HG02943 (cell line): Measurements from ENCODE around the gene IFNA16.
A peak's percentile ranks its signal among the peaks of the same experiment; 100 is the strongest.
"Not testable (repeated sequence)": the region's sequence is repeated elsewhere in the genome, so short reads cannot be mapped to it uniquely, and the experiment has no call there.

Experiments used
- ATAC-seq: cut with Tn5 transposase; IDR thresholded peaks from one replicate; pipeline ENCODE4 v1.9.1; 2021; ENCODE audit warnings: mild to moderate bottlenecking, low read depth, moderate library complexity; ENCODE audit not compliant: unreplicated experiment

Gene IFNA16

GRCh38 chr9:21217211-21217610, at the start of gene IFNA16:
TSS of gene IFNA16 (minus strand) at chr9:21217311. CDS start at chr9:21217305, 6 bp downstream.
- ATAC-seq, result not testable (repeated sequence)

DNA sequence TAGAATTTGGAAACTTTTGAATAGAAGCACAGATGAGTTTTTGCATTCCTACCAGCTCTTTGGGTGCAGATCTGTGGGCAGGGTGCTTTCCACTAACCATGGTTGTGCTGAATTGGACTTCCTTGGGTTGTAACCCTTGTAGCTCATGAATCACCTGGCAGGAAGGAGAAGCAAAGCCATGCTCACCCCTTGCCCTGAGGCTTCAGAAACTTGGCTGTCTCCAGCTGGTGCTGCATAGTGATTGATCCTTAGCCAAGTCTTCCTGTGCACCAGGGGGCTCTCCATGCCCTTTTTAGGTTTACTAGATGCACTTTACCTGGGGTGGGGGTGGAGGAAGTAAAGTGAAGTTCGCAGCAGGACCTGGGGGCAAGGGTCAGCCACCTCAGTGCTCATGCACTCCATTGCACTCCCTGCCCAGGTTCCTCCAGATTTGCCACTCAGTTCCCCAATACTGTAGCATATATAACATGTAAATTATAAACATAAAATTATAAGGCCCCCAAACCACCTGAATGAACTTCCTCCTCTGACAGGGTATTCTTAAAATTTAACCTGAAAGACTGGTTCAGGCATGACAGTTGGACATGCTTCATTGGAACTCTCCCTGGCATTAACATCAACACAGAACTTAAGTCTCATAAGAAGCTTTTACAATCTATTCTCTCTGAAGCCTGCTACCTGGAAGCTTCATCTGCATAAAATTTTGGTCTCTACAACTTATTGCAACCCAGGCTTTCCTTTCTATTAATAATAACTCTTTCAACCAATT, 48.5 kb upstream of the IFNA16 start:
- peak; percentile 57 for ATAC-seq

GRCh38 chr9:21255538-21256212, 38.6 kb upstream of the IFNA16 start:
- ATAC-seq, result peak; percentile 51

DNA sequence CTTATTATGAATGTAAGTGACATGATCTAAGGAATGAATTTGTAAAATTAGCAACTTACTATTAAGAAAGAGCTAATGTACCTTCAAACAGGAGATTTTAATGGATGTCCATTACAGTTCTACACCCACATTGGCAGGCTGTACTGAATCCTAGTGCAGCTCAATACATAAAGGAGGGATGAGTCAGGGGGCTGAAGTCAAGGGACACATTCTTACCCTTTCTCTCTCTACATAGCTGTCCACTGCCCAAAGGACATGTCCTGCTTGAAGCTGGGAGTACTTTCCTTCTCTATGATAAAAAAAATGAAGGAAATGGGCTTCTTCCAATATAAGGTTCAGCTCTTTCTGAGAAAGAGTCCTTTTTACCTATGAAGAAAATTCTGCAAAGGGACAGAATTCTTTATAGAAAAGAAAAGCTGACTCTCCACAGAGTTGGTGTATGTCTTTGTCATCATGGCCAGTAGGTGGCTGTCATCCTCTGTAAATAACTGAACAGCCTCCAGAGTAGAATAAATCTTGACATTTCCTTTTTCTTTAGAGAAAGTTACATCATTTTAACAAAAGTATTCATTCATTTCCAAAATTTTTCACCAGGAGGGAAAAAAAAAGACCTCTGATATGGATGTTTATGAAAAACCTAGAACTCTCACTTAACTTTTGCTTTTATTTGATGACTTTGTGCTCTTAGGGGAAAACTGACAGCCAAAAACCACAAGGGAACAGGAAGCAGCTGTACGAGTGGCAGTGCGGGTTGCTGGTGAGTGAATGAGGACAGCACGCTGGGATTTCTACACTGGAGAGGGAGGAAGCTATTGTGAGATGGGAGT, 35.8 kb upstream of the IFNA16 start:
- ATAC-seq, result peak; percentile 63

DNA sequence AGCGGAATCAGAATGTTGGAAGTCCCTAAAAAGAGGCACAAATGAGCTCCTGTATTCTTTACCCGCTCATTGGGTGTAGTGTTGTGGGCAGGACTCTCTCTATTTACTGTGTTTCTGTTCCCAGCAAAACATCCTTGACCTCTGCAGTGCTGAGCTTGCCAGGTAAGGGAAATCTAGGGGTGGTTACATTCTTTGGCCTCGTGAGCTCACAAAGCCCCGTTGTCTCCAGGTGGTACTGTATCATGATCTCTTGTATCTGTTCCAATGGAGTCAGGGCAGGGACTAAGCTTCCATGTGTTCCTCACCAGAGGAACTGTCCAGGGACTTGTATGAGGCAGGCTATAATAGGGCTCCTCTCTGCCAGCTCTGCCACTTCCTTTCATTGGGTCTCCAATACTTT, 34.5 kb upstream of the IFNA16 start:
- no peak for ATAC-seq

GRCh38 chr9:21251190-21251589, 34.1 kb upstream of the IFNA16 start:
- no peak for ATAC-seq

DNA sequence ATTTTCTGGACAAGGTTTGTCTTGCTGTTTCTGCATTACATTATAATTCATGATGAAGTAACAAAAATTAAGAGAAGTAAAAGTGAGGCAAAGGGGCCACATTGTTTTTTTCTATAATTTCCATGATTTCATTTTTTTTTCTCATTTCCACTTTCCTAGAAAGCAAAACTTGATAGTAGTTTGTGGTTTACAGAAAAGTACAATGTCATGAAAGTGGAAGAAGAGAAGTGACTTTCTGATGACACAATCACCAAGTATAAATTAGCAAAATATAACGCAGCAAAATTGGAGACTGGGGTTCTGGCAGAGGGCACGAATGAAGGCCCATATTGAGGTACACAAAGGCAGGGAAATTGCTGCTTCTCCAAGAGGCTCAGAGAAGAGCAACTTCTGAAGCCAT, 27.7 kb upstream of the IFNA16 start:
- ATAC-seq, result no peak

DNA sequence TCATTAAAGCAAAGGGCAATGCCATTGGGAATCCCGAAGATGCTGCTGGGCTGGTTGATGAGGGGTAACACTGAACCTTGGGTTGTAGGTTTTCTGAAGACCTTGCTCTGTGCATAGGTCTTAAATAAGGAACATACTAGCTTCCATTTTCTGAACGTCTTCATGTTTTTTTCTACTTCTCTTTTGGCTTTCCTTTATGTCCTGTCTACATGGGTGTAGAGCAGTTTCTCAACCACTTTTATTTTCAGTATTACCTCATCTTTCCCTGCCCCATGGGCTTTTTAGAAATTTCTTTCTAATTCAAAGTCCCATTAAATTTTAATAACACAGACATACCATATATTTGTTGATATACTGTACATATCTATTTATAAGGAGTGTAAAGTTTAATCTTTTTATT, 22.8 kb upstream of the IFNA16 start, which contains the start of gene IFNA14:
Gene IFNA14 (minus strand): TSS at position 95 of the 400 bp plus-strand sequence. CDS start 70 bp downstream, at position 25.
- no peak for ATAC-seq

DNA sequence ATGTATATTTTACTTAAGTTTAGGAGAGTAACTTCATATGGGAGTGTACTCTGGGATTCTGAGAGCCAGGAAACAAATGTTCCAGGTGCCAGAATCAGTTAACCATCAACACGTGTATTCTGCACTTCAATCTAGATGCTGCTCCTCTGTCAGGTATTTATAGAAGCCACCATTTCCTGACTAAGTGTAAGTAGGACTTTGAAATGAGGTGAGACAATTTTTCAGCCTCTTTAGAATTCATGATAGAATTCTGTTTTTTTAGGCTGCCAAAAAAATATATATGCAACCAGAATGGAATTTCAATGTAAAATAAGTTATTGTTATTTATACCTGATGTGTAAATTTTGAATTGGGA, 19.2 kb upstream of the IFNA16 start:
- ATAC-seq, result peak; percentile 19

GRCh38 chr9:21235468-21236359, 18.6 kb upstream of the IFNA16 start:
- peak; percentile 73 for ATAC-seq

DNA sequence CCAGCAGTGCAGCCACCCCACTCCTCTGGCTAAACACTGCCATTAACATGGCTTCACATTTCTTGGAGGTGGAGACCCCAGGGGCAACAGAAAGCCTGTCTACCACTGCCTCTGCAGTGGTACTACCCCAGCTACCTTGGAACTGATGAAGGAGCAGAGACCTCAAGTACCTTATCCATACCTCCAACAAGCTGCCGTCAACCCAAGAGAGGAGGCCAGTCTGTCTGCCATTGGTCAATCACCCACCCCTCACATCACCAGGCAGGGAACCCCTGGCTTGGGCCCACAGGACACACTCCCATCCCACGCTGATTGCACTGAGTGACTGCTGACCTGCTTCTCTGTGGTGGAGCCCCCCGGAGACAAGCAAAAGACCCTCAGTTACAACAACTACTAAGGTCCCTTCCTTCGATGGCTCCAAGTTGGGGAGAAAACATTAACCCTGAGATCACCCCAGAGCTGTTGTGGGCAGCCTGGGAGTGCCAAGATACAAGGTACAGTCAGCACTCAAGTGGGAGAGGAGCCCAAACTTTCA, 17.1 kb upstream of the IFNA16 start:
- ATAC-seq, result no peak

- no peak for ATAC-seq
These were observed 16.1 kb upstream of the IFNA16 start for GRCh38 chr9:21233258-21233657.

DNA sequence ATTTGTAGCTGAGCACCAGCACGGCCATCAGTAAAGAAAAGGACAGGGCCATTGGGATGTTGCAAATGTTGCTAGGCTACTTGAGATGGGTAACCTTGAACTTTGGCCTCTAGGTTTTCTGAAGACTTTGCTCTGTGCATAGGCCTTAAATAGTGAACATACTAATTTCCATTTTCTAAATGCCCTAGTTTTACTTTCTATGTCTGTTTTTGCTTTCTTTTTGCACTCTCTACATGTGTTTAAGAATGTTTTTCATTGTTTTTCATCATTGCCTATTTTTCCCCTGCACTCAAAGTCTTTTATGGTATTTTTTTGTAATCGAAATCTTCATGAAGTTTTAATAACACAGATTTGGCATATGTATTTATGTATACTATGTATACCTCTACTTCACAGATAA, 11.0 kb upstream of the IFNA16 start, which contains the start of gene IFNA17:
Gene IFNA17 (minus strand): TSS at position 101 of the 400 bp plus-strand sequence. CDS start 49 bp downstream, at position 52.
- ATAC-seq, result no peak

DNA sequence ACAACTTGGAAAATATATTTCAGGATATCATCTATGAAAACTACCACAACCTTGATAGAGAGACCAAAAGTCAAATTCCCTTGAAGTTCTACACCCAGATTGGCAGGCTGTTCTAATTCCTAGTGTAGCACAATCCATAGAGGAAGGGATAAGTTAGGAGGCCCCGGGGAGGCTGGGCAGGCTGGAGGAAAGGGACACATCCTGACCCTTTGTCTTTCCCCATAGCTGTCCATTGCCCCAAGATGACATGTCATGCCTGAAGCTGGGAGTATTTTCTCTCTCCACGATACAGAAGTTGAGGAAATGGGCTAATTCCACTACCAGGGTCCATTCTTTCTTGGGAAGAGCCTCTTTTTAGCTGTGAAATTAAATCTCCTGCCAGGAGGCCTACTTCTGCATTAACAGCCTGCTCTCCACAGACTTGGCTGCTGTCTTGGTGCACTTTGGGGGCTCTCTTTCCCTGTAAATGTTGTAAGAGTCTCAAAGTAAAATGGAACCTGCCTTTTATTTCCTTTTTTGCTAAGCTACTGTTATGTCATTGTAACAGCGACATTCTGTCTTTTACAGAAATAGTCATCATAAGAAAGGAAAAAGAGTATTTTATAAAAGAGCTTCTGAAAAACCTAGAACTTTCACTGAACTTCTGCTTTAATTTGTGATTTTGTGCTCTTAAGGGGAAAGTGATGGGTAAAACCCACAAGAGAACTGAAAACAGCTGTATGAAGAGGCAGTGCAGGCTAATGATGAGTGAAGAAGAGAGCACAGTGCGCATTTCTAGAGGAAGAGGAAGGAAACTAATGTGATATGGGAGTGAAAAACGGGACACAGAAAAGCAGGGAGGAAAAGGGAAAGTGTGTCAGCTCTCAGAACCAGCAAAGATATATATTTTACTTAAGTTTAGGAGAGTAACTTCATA, 3.4 kb downstream of the IFNA16 start:
- ATAC-seq, result peak; percentile 75

- ATAC-seq, result not testable (repeated sequence)
These were observed 5.0 kb downstream of the IFNA16 start for GRCh38 chr9:21212160-21212559.

DNA sequence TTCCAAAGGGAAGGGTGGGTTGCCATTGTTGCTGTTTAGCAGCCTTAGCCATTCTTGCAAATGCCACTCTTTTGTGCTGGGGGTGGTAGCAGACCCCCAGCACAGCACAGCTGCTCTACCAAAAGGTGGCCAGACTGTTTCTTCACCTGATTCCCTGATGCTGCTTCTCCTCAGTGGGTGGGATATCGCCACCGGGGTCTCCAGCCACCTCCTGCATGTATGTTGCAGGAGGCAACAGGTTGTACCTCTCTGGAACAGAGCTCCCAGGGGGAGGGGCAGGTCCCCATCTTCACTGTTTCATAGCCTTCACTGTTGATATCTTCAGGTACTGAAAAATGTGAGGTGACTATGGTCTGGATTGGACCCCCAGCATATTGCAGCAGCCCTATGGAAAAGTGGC, 6.3 kb downstream of the IFNA16 start:
- not testable (repeated sequence) for ATAC-seq

DNA sequence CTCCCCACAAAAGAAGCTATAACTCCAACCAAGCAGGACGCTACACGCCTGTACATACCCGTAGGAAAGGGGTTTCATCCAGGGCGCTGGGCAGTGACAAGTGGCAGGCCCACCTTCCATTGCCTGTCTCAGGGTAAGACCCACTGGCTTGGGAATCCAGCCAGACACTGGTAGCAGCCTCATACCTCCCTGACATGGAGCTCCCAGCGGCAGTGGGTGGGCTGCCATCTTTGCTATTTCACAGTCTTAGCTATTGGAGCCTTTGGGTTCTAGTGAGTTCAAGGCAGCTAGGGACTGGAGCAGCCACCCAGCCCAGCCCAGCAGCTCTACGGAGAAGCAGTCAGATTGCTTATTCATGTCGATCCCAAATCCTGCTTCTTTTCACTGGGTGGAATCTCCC, 6.8 kb downstream of the IFNA16 start:
- no peak for ATAC-seq

GRCh38 chr9:21207043-21207442, 10.1 kb downstream of the IFNA16 start, which contains the start of gene IFNA10:
TSS of gene IFNA10 (minus strand) at chr9:21207143. CDS start at chr9:21207097, 46 bp downstream.
- ATAC-seq, result not testable (repeated sequence)
